Stomach smooth muscle (tissue), 2 donors: ENCODE measurements around the gene ENTPD8.
"Not testable (repeated sequence)": the region's sequence is repeated elsewhere in the genome, so short reads cannot be mapped to it uniquely, and the experiment has no call there.

ENCODE experiments used
- H3K27ac ChIP-seq: one replicate; pipeline ENCODE4 v1.7.0; 2013; ENCODE audit warnings: mild to moderate bottlenecking, low read length, inconsistent platforms
- H3K27me3 ChIP-seq, 2 donors: one replicate each; pipeline ENCODE4 v1.7.0; 2013; ENCODE audit warnings: low read length in 2 of 2; ENCODE audit not compliant: insufficient read depth in 2 of 2, control insufficient read depth in 1 of 2
- H3K36me3 ChIP-seq, 2 donors: one replicate each; pipeline ENCODE4 v1.7.0; 2013; ENCODE audit warnings: low read length in 2 of 2; ENCODE audit not compliant: control insufficient read depth in 2 of 2, insufficient read depth in 2 of 2
- H3K4me1 ChIP-seq: one replicate; pipeline ENCODE4 v1.7.0; 2013; ENCODE audit warnings: low read length; ENCODE audit not compliant: control insufficient read depth, insufficient read depth
- H3K4me3 ChIP-seq, 2 donors: one replicate each; pipeline ENCODE4 v1.7.0; 2013; ENCODE audit warnings: low read length in 2 of 2
- H3K9ac ChIP-seq, 2 donors: one replicate each; pipeline ENCODE4 v1.7.0; 2013; ENCODE audit warnings: low read length in 2 of 2, mild to moderate bottlenecking in 1 of 2
- H3K9me3 ChIP-seq, 2 donors: one replicate each; pipeline ENCODE4 v1.7.0; 2013; ENCODE audit warnings: low read length in 2 of 2; ENCODE audit not compliant: control insufficient read depth in 2 of 2
- donor health status: healthy.
- donor health status: Pancreatic carcinoma.

The ENTPD8 gene

DNA sequence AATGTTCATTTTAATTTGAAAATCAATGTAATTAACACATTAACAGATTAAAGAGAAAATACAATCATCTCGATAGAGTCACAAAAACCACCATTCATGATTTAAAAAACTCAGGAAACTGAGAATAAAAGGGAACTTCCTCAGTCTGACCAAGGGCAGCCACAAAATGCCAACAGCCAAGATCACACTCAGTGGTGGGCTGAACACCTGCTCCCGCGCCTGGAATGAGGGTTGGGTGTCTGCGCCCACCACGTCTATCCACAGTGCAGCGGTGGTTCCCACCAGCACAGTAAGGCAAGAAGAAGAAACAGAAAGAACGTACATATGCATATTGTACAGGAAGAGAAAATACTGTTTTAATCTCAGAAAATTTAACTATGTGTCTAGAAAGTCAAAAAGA, 29.6 kb upstream of the ENTPD8 start:
- Histone ChIP-seq H3K27me3 (no peaks in the 10 kb centered on the region), H3K27ac (no peak overlapping the region), H3K36me3 (no peaks in the 10 kb centered on the region), H3K9me3 (peaks cover 0 to 5% of the 10 kb centered on the region in 2 donors), H3K4me3 (no peak overlapping the region), H3K4me1 (no peaks in the 10 kb centered on the region), H3K9ac (no peak overlapping the region)

DNA sequence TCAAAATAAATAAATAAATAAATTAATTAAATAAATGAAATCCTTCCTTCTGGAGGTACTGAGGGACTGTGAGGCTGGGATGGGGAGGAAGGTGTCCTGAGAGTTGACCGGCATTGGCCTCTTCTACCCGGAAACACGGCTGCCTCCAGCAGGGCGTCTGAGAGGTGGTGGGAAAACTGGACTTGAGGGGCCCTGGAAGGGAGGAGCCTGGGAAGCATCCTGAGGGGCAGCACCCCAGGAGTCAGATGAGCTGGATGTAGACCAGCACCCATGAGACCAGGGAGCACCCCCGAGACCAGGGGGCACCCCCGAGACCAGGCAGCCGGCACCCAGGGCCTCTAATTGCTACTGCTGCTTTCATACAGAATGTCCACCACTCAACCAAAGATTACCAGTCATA, 26.7 kb upstream of the ENTPD8 start:
- Histone ChIP-seq H3K9me3 (no peaks in the 10 kb centered on the region), H3K27ac (no peak overlapping the region), H3K36me3 (no peaks in the 10 kb centered on the region), H3K4me3 (no peak overlapping the region), H3K4me1 (no peaks in the 10 kb centered on the region), H3K9ac (no peak overlapping the region), H3K27me3 (peaks cover 0 to 2% of the 10 kb centered on the region in 2 donors)

DNA sequence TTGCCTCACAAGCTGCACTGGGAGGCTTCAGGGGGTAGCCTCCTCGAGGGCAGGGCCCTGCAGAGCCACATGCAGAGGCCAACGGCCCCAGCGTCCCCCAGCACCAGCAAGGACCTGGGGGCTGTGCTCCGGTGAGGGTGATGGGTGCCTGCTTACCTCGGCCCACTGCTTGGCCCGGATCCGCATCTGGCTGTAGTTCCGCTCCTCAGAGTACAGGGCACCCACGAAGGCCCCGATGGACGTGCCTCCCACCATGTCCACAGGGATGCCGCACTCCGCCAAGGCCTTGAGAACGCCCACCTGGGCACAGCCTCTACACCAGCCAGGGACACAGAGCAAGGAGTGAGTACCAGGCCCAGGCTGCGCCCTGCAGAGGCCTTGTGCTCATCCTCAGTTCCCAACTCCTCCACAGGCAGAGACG, 26.0 kb upstream of the ENTPD8 start:
- H3K27me3 ChIP-seq, result peaks cover 0 to 2% of the 10 kb centered on the region in 2 donors
- H3K36me3 ChIP-seq, result no peaks in the 10 kb centered on the region
- no peak overlapping the region for H3K27ac ChIP-seq

DNA sequence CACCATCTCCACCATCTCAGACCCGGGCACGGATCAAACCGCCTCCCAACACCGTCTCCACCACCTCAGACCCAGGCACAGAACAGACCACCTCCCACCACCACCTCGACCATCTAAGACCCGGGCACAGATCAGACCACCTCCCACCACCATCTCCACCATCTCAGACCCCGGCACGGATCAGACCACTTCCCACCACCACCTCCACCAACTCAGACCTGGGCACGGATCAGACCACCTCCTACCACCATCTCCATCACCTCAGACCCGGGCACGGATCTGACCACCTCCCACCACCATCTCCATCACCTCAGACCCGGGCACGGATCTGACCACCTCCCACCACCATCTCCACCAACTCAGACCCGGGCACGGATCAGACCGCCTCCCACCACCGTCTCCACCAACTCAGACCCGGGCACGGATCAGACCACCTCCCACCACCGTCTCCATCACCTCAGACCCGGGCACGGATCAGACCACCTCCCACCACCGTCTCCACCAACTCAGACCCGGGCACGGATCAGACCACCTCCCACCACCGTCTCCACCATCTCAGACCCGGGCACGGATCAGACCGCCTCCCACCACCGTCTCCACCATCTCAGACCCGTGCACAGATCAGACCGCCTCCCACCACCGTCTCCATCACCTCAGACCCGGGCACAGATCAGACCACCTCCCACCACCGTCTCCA, 25.4 kb upstream of the ENTPD8 start:
- not testable (repeated sequence) for H3K9ac ChIP-seq, H3K4me3 ChIP-seq, H3K27ac ChIP-seq, H3K36me3 ChIP-seq, H3K27me3 ChIP-seq, H3K9me3 ChIP-seq, H3K4me1 ChIP-seq

More for the DNA sequence above, 26.0 kb upstream of the ENTPD8 start:
- no peak overlapping the region for H3K9ac ChIP-seq
- H3K9me3 ChIP-seq, result no peaks in the 10 kb centered on the region
- H3K4me3 ChIP-seq, result no peak overlapping the region
- no peaks in the 10 kb centered on the region for H3K4me1 ChIP-seq

DNA sequence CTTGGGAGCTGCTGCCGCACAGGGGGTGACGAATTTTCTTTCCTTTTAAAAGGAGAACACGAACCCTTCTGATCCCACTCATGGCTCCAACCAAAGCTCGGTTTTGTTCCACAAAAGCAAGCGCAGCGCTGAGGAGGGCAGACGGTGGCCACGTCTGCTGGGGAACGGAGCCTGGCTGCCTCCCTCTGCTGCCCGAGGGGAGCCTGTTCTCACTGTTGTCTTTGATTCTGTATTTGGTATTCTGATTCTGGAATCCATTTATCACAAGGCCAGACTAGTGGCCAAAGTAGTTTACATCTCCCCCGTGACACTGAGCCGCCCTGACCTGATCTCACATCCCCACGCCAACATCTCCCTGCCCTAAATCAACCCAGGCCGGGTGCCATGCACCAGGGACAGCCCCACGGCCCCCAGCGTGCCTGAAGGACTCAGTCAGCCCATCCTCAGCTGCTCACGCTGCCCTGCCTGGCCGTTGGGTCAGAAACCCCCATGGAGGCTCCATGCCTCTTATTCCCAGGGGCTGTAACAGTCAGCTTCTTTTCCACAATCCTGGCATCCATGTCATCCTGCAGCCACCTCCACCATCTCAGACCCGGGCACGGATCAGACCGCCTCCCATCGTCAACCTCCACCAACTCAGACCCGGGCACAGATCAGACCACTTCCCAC, 24.7 kb upstream of the ENTPD8 start:
- Histone ChIP-seq H3K27me3 (peaks cover 2 to 3% of the 10 kb centered on the region in 2 donors), H3K4me1 (peaks cover 3% of the 10 kb centered on the region), H3K9me3 (no peaks in the 10 kb centered on the region), H3K9ac (no peak overlapping the region), H3K27ac (no peak overlapping the region), H3K4me3 (no peak overlapping the region), H3K36me3 (no peaks in the 10 kb centered on the region)

DNA sequence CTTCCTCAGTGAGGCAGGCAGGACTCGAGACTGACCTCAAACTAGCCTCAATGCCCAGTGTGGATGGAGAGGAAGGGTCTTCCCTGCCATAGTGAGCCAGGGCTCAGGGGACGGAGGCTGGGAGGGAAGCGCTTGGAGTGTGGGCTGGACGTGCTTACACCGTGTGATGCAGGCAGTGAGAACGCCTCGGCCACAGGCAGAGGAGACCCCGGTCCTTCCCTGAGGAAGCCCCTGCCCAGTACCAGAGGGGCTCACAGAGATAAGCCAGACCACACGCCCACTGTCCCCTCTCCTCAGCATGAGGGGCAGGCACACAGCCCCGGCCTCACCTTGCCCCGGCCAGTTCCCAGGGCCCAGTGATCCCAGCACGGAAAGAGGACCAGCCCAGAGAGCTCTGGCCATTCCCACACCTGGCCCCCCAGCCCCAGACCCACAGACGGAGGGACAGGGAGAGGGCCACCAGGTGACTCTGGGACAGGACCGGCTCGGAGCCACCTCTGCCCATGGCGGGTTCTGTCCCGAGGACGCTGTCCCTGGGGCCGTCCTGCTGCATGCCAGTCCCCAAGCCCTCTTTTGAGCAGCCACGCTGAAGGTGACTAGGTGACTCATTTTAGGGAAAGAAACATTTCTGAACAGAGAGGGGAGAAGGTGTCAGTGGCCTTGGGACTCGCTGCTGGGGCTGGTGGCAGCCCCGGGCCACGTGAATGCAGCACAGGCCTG, 24.0 kb upstream of the ENTPD8 start:
- Histone ChIP-seq H3K27me3 (peaks cover 2 to 3% of the 10 kb centered on the region in 2 donors), H3K9me3 (no peaks in the 10 kb centered on the region), H3K36me3 (no peaks in the 10 kb centered on the region), H3K9ac (no peak overlapping the region), H3K4me1 (peaks cover 3% of the 10 kb centered on the region), H3K27ac (no peak overlapping the region), H3K4me3 (no peak overlapping the region)

DNA sequence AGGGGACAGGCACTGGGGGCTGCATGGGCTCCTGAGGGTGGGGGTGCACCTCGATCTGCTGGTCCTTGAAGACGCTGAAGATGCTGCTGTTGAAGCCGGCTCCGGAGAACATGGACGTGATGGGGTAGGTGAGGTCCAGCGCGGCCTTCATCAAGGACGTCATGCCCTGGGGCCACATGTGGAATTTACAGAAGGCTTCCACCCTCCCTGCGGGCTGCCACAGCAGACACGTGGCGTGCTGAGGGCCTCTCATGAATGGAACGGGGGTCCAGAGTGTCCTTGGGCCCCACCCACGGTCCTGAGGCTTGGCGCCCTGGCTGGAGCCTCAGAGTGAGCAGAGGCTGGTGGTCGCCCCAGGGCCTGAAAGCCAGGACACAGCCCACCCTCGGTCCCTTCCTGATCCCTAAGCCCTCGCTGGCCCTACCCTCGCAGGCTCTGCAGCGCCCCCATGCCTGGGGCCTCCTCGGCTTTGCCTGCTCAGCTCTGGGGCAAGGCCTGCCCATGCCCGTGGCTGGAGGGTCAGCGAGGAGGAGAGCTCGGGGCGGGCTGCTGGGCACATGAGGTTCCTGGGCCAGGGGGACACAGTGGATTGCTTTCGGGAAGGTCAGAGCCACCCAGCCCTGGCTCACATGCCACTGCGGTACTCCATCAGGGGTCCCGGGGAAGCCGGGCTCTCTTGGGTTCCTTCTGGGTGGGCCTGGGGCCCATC, 23.3 kb upstream of the ENTPD8 start:
- Histone ChIP-seq H3K4me1 (peaks cover 8% of the 10 kb centered on the region), H3K4me3 (no peak overlapping the region), H3K9ac (no peak overlapping the region), H3K27me3 (peaks cover 2 to 3% of the 10 kb centered on the region in 2 donors), H3K36me3 (no peaks in the 10 kb centered on the region), H3K9me3 (no peaks in the 10 kb centered on the region), H3K27ac (no peak overlapping the region)

DNA sequence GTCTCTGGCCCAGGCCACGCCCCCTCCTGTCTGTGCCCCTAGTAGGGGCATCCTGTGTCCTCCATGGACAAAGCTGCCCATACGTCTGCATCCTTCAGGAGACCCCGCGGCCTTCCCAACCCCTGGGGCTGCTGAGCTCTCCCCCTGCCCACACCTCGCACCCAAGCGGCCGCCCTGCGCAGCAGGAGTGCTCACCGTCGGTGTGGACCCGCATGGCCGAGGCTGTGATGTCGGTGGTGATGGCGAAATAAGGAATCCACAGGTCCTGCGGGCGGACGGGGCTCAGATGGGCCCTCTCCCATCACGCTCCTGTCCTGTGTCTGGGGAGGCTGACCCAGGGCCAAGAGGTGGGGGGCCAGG, 22.8 kb upstream of the ENTPD8 start:
- no peak overlapping the region for H3K9ac ChIP-seq
- peaks cover 9% of the 10 kb centered on the region for H3K4me1 ChIP-seq
- no peak overlapping the region for H3K4me3 ChIP-seq
- peaks cover 2 to 3% of the 10 kb centered on the region in 2 donors for H3K27me3 ChIP-seq
- no peak overlapping the region for H3K27ac ChIP-seq
- no peaks in the 10 kb centered on the region for H3K36me3 ChIP-seq
- H3K9me3 ChIP-seq, result no peaks in the 10 kb centered on the region

DNA sequence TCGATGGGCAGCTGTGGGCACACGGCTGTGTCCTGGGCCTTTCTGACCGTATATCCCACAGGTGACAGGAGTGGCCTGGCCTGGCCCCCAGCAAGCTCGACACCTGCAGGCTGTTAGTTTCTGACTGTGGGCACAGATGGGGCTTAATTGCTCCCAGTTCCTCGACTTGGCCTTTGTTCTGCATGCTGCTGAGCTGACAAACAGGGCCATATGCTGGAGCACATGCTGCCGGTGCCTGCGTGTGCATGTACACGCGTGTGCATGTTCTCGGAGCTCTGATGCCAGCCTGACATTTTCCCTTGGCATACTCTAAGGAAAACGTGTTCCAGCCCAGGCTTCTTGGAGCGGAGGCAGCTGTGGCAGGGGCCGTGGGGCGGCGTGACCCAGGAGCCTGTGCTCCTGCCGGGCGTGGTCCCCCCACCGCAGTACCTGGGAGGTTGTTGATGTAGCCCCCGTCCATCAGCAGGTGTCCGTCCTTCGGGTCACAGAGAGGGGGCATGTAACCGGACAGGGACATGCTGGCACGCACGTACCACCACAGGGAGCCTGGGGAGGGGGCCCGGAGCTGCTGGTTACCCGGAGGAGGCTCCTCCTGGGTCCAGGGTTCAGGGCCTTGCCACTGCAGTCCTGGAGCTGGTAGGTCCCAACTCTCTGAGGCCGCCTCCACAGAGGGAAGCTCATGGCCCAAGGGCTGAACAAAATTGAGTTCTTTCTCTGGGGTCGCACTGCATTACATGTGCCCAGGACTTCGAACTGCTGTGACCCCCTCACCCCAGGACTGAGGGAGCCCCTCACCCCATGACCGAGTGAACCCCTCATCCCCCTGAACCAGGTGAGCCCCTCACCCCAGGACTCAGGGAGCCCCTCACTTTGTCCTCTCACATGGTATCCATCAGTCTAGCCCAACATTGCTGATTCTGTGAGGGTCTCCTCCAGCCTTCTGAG, 22.1 kb upstream of the ENTPD8 start:
- H3K9me3 ChIP-seq, result no peaks in the 10 kb centered on the region
- no peak overlapping the region for H3K27ac ChIP-seq
- no peaks in the 10 kb centered on the region for H3K36me3 ChIP-seq
- H3K4me1 ChIP-seq, result peaks cover 16% of the 10 kb centered on the region
- no peak overlapping the region for H3K4me3 ChIP-seq
- H3K9ac ChIP-seq, result no peak overlapping the region
- peaks cover 2 to 3% of the 10 kb centered on the region in 2 donors for H3K27me3 ChIP-seq
